ENCODE data around the gene GMPPA.
A peak's percentile ranks its signal among the peaks of the same experiment; 100 is the strongest.

GMPPA gene

GRCh38 chr2:219486380-219486959, 12.2 kb upstream of the GMPPA start:
- DNase-seq, result peak in 1 of 2 experiments; percentile 34

- DNase-seq, result no peak
Observed at GRCh38 chr2:219488149-219488843, 10.4 kb upstream of the GMPPA start.

GRCh38 chr2:219488844-219489194, 9.9 kb upstream of the GMPPA start:
- no peak for DNase-seq

GRCh38 chr2:219489315-219489714, 9.4 kb upstream of the GMPPA start:
- DNase-seq, result no peak

GRCh38 chr2:219490186-219490585, 8.5 kb upstream of the GMPPA start:
- no peak for DNase-seq

- no peak for DNase-seq
Observed at GRCh38 chr2:219490600-219491130, 8.0 kb upstream of the GMPPA start.

GRCh38 chr2:219491278-219491963, 7.3 kb upstream of the GMPPA start:
- DNase-seq, result no peak

GRCh38 chr2:219492575-219492974, 6.1 kb upstream of the GMPPA start:
- no peak for DNase-seq

GRCh38 chr2:219493086-219493485, 5.6 kb upstream of the GMPPA start:
- DNase-seq, result no peak

- no peak for DNase-seq
Observed at GRCh38 chr2:219494952-219495530, 3.6 kb upstream of the GMPPA start.

GRCh38 chr2:219495531-219496122, 3.1 kb upstream of the GMPPA start:
- DNase-seq, result peak; percentile 33 to 80

GRCh38 chr2:219496247-219496824, 2.4 kb upstream of the GMPPA start:
- DNase-seq, result no peak

GRCh38 chr2:219496825-219497494, 1.7 kb upstream of the GMPPA start:
- peak in 1 of 2 experiments; percentile 26 for DNase-seq

GRCh38 chr2:219497495-219498279, 1.0 kb upstream of the GMPPA start:
- DNase-seq, result peak in 1 of 2 experiments; percentile 54

- no peak for DNase-seq
Observed at GRCh38 chr2:219499058-219499307, 292 bp downstream of the GMPPA start.

GRCh38 chr2:219499555-219499954, 864 bp downstream of the GMPPA start:
- DNase-seq, result no peak

GRCh38 chr2:219500135-219500534, 1.4 kb downstream of the GMPPA start:
- no peak for DNase-seq

- DNase-seq, result no peak
Observed at GRCh38 chr2:219501849-219502248, 3.2 kb downstream of the GMPPA start.

GRCh38 chr2:219502618-219503017, 3.9 kb downstream of the GMPPA start:
- DNase-seq, result no peak

GRCh38 chr2:219505585-219505984, 6.9 kb downstream of the GMPPA start:
- no peak for DNase-seq

- no peak for DNase-seq
Observed at GRCh38 chr2:219506153-219506801, 7.6 kb downstream of the GMPPA start.

All from NCI-H526 (cell line).